K562 (cell line): ENCODE data around the gene LEPROT. TPM values are rescaled to one million over a fixed set of nuclear protein-coding genes. Genes with fewer than 3 reads are reported as not detected.

Experiments
- EP300 ChIP-seq: IDR thresholded peaks from 2 replicates; pipeline ENCODE4 v1.6.1; 2012; ENCODE audit warnings: low read length, improper control_type of control experiment
- FOS ChIP-seq: IDR thresholded peaks from 3 replicates; pipeline ENCODE4 v1.6.1; 2011; ENCODE audit not compliant: insufficient read length; ENCODE audit errors: extremely low read depth
- HDAC8 ChIP-seq: fragments of 450-650 bp; IDR thresholded peaks from 2 replicates; pipeline ENCODE4 v1.6.1; 2016; ENCODE audit warnings: mild to moderate bottlenecking, missing genetic modification characterization, moderate library complexity, missing compliant biosample characterization
- KHSRP ChIP-seq: fragments of 450-650 bp; IDR thresholded peaks from 2 replicates; pipeline ENCODE4 v1.6.1; 2017
- MEIS2 ChIP-seq: fragments of 450-650 bp; IDR thresholded peaks from 2 replicates; pipeline ENCODE4 v1.6.1; 2014; ENCODE audit warnings: mild to moderate bottlenecking; ENCODE audit not compliant: partially characterized antibody
- MGA ChIP-seq: fragments of 450-650 bp; IDR thresholded peaks from 2 replicates; pipeline ENCODE4 v1.6.1; 2016; ENCODE audit warnings: mild to moderate bottlenecking, moderate library complexity
- MTA3 ChIP-seq: fragments of 450-650 bp; formaldehyde crosslinking; IDR thresholded peaks from 2 replicates; pipeline ENCODE4 v1.6.1; 2017; ENCODE audit warnings: mild to moderate bottlenecking, borderline replicate concordance
- NRF1 ChIP-seq, 2 experiments: fragments of 450-650 bp; IDR thresholded peaks in 1 of 2; conservative IDR thresholded peaks in 1 of 2; 2 replicates each; pipeline ENCODE4 v1.6.1; 2014; ENCODE audit warnings: mild to moderate bottlenecking in 2 of 2
- RFX1 ChIP-seq: fragments of 450-650 bp; IDR thresholded peaks from 2 replicates; pipeline ENCODE4 v1.6.1; 2016; ENCODE audit warnings: mild to moderate bottlenecking, moderate library complexity
- SIN3B ChIP-seq: fragments of 450-650 bp; IDR thresholded peaks from 2 replicates; pipeline ENCODE4 v1.6.1; 2017; ENCODE audit warnings: low read depth, mild to moderate bottlenecking, moderate library complexity
- ZNF165 ChIP-seq: fragments of 250-450 bp; sonication (Bioruptor Pico); IDR thresholded peaks from 2 replicates; pipeline ENCODE4 v1.4.0; 2020; ENCODE audit warnings: borderline replicate concordance
- ZNF282 ChIP-seq: sonication (generic); formaldehyde crosslinking; IDR thresholded peaks from 2 replicates; pipeline ENCODE4 v1.8.1; 2023; ENCODE audit warnings: missing genetic modification reagents
- polyA plus RNA-seq, 8 experiments: library from polyadenylated mRNA; depleted of rRNA in 4 of 8; stranded (reverse) in 5 of 8; unstranded in 3 of 8; fragments of >200 nt; fragmentation: Nextera tagmentation in 2 of 8; fragmentation: Illumina TruSeq in 1 of 8; extraction: Ambion mirVana in 2 of 8; extraction: Trizol in 1 of 8; gene quantifications; 2 replicates each; pipeline versions ENCODE4 v1.2.1 to v1.2.3, GENCODE V29; 2011 to 2014; ENCODE audit warnings: inconsistent platforms in 1 of 8, missing spikeins in 1 of 8
- total RNA-seq, 7 experiments: library from RNA; depleted of rRNA in 6 of 7; stranded (reverse); fragments of >200 nt in 6 of 7; fragmentation: Illumina TruSeq in 2 of 7; extraction: Trizol in 2 of 7; gene quantifications; 2 replicates each; pipeline versions ENCODE4 v1.2.1 to v1.2.3, GENCODE V29; 2011 to 2021; ENCODE audit warnings: low replicate concordance in 1 of 7
- TF ChIP-seq, protein P1 (sequence below): fragments of 250-450 bp; sonication (Bioruptor Pico); IDR thresholded peaks from 2 replicates; pipeline ENCODE4 v1.8.0; 2021; ENCODE audit warnings: moderate library complexity, mild to moderate bottlenecking, inconsistent platforms
- TF ChIP-seq, protein P2 (sequence below): fragments of 250-450 bp; sonication (Bioruptor Pico); IDR thresholded peaks from 2 replicates; pipeline ENCODE4 v1.5.0; 2022; ENCODE audit warnings: mild to moderate bottlenecking

The LEPROT gene
- total and polyA plus RNA-seq, 9 of the 15 experiments (the other 6 are each of a cell fraction or from before 2014, with no cell fraction given): 28.1 to 97.5 (median 45.8) TPM

GRCh38 chr1:65480684-65481405 lies 60.4 kb downstream of the LEPROT start (continued):
- TF ChIP-seq ZNF282 (CRISPR knock-in tag): no peak
- no peak for TF ChIP-seq HDAC8
- no peak for TF ChIP-seq ZNF165
- TF ChIP-seq SIN3B: no peak
- TF ChIP-seq FOS: peak; percentile 6
- TF ChIP-seq MEIS2: peak; percentile 80
- peak in 1 of 2 experiments; percentile 25; a peak in 1 of 4 replicates for TF ChIP-seq NRF1 (conservative IDR thresholded peaks at IDR 0.05 in 1 of 2, IDR thresholded peaks at IDR 0.05 in 1 of 2)
- no peak for TF ChIP-seq RFX1
- no peak for TF ChIP-seq KHSRP
- TF ChIP-seq MTA3: peak; percentile 91
- TF ChIP-seq, protein P1, sequence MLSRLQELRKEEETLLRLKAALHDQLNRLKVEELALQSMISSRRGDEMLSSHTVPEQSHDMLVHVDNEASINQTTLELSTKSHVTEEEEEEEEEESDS: no peak
- peak; percentile 96 for TF ChIP-seq EP300
- TF ChIP-seq, protein P2, sequence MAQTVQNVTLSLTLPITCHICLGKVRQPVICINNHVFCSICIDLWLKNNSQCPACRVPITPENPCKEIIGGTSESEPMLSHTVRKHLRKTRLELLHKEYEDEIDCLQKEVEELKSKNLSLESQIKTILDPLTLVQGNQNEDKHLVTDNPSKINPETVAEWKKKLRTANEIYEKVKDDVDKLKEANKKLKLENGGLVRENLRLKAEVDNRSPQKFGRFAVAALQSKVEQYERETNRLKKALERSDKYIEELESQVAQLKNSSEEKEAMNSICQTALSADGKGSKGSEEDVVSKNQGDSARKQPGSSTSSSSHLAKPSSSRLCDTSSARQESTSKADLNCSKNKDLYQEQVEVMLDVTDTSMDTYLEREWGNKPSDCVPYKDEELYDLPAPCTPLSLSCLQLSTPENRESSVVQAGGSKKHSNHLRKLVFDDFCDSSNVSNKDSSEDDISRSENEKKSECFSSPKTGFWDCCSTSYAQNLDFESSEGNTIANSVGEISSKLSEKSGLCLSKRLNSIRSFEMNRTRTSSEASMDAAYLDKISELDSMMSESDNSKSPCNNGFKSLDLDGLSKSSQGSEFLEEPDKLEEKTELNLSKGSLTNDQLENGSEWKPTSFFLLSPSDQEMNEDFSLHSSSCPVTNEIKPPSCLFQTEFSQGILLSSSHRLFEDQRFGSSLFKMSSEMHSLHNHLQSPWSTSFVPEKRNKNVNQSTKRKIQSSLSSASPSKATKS (CRISPR knock-in tag): no peak
- peak; percentile 96 for TF ChIP-seq MGA
